HG03139 (cell line): ENCODE results near the gene SVIL.

Experiments
- ATAC-seq: cut with Tn5 transposase; IDR thresholded peaks from one replicate; pipeline ENCODE4 v1.9.1; 2021; ENCODE audit not compliant: unreplicated experiment

Gene SVIL

DNA sequence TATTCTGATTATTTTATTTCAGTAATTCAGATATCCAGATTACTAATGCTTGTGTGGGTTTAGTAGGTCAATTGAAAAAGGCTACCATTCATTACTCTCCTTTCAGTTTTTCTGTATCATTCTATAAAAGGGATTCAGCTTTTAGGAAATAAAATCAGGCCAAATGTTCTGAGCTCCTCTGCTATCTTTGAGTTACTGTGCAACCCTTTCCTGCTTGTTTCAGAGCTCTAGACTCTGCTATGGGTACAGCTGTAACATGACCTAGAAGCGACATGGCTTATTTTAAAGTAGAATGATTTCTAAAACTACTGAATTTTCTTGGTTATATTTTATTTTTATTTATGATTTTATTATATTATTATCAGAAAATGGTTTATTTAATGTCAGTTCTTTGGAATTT, 203.1 kb downstream of the SVIL start:
- no peak for ATAC-seq

DNA sequence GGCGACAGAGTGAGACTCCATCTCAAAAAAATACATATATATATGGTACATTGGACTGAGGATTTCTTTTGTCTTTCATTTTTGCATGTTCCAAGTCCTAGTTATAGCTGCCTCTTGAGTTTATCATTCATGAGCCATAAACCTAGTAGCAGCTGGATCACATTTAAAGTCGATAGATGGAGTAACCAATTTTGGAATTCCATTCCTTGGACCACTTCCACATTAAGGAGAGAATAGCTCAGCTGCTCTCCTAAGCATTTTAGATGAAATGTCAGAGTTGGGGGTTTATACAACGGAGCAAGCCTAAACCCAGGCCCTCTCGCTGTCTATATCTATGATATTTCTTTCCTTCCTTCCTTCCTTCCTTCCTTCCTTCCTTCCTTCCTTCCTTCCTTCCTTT, 204.7 kb downstream of the SVIL start:
- ATAC-seq = no peak

DNA sequence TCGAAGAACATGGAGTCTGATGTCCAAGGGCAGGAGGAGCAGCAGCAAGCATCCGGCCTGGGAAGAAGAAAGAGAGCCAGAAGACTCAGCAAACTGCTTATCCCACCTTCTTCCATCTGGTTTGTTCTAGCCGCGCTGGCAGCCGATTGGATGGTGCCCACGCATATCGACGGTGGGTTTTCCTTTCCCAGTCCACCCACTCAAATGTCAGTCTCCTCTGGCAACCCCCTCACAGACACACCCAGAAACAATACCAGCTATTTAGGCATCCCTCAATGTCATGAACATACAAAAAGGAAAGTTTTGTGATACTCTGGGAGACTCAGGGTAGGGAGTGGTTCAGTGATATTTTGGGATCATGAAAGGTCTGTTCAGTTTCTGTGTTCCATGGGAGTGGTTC, 206.3 kb downstream of the SVIL start:
- no peak for ATAC-seq

DNA sequence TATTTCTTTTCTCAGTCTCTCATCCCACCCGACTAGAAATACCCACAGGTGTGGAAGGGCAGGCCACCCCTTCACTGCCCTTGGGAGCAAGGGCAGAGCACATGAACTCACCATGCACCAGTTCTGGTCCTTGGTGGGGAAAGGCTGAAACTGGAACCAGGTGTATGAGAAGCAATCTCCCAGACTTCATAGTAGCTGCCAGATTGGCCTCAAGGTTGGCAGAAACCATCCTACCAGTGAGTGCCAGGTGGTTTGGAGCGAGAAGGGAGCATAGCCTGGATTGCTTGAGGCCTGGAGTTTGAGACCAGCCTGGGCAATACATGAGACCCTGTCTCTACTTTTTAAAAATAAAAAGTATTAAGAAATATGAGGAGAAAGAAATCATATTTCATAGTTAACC, 207.1 kb downstream of the SVIL start:
- no peak for ATAC-seq

DNA sequence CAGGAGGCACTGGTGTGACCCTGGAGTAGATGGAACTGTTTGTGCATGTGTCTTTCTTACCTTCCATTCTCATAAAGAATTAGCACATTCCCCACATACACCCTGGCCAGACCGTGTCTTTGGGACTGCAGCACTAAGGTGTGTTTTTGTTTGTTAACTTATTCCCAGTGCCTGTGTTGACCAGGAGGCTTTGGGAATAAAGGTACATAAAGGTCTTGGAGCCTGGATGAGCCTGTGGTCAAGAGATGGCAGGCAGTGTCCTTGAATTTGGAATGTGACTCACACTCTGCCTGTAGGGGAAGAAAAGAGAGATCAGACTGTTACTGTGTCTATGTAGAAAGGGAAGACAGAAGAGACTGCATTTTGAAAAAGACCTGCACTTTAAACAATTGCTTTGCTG, 208.4 kb downstream of the SVIL start:
- no peak for ATAC-seq

DNA sequence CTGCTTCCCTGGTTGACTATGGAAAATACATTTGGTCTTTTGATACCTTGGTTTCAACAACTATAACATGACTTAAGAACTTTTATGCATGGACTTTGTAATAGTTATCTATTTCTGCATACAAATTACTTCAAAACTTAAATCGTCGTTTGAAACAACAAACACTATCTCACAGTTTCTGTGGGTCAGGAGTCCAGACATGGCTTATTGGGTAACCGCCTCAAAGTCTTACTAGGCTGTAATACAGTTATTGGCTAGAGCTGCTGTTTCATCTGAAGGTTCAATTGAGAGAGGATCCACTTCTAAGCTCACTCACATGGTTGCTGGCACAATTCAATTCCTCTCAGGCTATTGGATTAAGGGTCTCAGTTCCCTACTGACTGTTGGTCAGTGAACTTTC, 210.8 kb downstream of the SVIL start:
- ATAC-seq = no peak

DNA sequence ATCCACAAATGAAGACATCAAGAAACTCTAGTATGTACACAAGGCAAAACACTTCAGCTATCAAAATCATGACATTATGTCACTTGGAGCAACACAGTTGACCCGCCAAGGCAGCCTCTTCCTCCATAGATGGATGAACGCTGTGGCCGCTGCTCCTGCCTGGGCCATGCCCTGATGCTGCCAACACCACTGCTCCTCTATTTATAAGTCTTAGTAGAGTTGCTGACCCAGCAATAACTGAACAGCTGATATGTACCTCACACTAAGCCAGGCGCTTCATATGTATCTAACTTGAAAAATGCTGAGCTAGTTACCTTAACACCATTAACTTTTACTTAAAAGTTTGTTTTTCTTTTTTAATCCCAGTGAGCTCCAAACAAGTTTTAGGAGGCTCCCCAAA, 214.0 kb downstream of the SVIL start:
- ATAC-seq = no peak

DNA sequence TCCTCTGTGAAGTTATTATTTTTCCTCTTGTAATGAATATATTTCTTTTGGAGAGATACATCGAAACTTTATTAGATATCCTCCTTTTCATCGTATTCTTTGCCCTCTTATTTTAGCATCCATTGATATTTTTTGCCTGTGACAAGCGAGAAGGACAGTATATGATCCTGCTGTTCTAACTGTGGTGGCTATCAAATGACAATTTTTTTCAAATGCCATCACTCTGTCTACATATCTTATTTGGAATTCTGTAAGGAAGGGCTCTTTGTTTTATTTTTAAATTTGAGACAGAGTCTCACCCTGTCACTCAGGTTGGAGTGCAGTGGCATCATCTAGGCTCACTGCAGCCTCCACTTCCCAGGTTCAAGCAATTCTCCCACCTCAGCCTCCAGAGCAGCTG, 217.4 kb downstream of the SVIL start:
- no peak for ATAC-seq

DNA sequence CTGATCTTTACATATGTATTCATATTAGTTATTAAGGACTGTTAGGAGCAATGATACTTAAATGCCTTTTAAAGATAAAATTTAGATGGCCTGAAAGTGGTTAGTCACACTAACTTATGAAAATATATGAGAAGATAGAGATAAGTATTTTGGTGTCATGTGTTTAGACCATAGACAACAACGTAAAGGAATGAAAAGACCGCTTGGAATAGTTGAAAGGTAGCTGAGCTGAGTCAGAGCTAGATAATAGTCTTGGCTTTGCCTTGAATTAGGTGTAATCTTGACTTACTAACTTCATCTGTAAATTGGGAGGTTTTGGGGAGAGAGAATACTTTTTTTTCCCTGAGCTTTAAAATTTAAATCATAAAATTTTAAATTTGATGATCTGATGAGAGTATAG, 218.9 kb downstream of the SVIL start:
- no peak for ATAC-seq

DNA sequence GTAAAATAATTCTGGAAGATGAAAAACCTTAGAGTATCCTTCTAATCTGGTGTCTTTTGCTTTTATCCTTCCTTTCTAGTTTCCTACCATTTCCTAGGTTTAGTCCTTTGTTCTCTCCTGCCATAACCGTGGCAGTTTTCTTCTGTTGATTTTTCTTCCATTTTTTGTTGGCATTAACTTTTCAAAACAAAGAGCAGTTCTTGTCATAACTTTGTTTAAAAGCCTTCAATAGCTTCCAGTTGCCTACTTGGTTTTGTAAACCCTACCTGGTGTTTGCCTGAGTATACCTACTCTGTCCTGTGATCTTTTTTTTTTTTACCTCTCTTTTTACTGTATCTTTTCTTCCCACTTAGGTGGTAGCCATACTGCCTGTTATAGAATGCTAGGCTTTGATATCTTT, 220.3 kb downstream of the SVIL start:
- no peak for ATAC-seq

DNA sequence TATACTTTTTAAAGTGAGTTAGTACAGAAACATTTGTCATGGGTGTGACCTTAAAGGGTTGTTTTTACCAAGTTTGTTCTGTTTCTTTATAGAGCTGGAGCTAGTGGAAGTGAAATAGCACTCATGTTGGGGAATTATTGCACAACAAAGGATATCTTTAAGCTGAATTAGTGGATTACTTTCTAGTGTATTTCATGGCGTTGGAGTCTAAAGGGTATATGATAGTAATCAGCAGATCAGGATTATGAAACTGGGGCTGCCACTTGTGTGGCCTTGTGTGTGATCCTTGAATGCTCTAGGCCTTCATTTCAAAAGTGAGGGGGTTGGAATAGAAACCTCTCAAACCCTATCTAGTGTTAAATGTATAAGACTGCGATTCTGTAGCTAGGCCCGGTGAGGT, 222.3 kb downstream of the SVIL start:
- ATAC-seq = no peak

DNA sequence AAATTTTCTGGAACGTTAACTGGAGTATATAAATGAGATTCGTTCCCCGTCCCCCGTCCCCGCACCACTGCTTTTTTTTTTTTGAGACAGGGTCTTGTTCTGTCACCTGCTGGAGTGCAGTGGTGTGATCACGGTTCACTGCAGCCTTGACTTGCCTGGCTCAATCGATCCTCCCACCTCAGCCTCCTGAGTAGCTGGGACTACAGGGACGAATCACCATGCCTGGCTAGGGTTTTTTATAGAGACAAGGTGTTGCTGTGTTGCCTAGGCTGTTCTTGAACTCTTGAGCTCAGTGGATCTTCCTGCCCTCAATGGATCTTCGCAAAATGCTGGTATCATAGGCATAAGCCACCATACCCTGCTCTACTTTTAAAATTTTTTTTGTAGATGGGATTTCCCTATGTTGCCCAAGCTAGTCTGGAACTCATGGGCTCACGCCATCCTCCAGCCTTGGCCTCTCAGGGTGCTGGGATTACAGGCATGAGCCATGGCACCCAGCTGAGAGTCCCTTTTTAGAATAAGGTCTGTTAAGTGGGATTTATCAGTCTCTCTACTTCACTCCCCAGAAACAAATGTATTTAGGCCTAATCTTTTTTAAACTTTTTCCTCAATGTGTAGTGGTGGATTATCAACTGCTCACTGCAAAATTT, 223.0 kb downstream of the SVIL start:
- ATAC-seq = no peak

DNA sequence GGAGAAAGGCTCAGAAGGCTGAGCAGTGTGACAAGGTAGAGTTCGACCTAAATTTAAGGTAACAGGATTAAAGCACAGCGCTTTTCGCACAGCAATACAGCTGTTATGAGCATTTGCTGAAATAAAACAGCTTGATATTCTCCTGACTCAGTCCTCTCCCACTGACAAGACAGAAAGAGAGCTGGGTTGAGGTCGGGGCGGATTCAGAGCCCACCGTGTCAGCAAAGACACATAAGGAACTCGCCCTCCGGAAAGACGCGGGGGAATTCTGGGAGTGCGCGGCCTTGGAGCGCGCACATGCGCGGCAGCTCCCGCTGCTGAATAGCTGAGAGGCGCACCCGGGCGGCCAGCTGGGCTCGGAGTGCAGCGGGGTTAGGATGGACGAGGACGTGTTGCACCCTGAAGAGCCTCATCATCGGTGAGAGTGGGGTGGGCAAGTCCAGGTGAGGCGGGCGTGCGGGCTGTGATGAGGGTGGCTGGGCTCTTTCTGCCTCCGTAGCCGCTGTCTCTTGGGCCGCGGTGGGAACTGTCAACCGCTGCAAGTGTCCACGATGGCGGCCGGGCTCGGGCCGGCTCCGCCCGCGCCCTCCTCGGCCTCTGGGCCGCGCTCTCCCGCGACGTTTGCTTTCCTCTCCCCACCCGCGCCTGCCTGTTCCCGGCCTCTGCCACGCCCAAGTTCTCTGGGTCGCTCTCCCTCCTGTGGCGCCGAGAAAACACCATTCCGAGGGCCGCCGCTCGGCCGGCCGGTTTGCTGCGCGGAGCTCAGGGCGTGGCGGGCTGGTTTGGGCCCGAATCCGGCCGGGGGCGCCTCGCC, 225.3 kb downstream of the SVIL start:
- ATAC-seq = peak; percentile 59

DNA sequence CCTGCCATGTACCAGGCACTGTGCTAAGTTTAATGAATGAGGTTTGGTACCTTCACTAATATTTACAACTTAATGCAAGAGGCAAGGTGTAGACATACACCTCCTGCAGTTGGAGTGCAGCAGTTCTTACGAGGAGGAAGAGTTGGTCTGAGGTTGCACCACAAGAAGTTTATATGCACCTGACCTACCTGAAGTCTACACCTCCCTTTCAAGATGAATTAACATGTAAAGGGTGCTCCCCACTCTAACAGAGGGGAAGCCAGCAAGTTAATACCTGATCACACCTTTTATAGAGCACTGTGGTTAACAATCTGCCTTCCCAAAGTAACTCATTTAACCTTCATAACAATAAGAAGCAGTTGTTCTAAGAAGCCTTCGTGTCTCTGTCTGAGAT, 225.9 kb downstream of the SVIL start:
- ATAC-seq = no peak
